ENCODE data around the gene DGKI. TPM values are rescaled to one million over a fixed set of nuclear protein-coding genes. Genes with fewer than 3 reads are reported as not detected.

The DGKI gene
- total and polyA plus RNA-seq, 9 of the 15 experiments (the other 6 are each of a cell fraction or from before 2014, with no cell fraction given), result 0.11 to 0.54 (median 0.15) TPM; not detected in 5

- Histone ChIP-seq H3K79me2 (ENCODE audit: control insufficient read depth, insufficient read depth, low read length) (no peaks in the 10 kb centered on the region), H3K36me3 (ENCODE audit: control insufficient read depth, insufficient read depth, low read length) (no peaks in the 10 kb centered on the region), H3K27me3 (ENCODE audit: control insufficient read depth in 2 of 2, insufficient read depth in 2 of 2, low read length in 2 of 2) (peaks cover 6 to 11% of the 10 kb centered on the region in 2 experiments; a peak in 3 of 5 replicates), H3K27ac (ENCODE audit: extremely low read depth, low read depth, low read length) (no peak overlapping the region), H3K4me2 (ENCODE audit: insufficient read depth, low read length) (no peak overlapping the region), H3K9ac (ENCODE audit: insufficient read depth in 1 of 2, low read depth in 2 of 2, low read length in 2 of 2) (no peak overlapping the region), H2AFZ (ENCODE audit: low read depth, low read length) (no peak overlapping the region), H3K9me1 (ENCODE audit: control insufficient read depth, insufficient read depth, low read length) (no peaks in the 10 kb centered on the region), H3K4me1 (replicated peaks in 1 of 2; ENCODE audit: control insufficient read depth in 2 of 2, insufficient read depth in 2 of 2, low read length in 2 of 2) (no peaks in the 10 kb centered on the region), H3K9me3 (replicated peaks; ENCODE audit: control insufficient read depth, insufficient read depth, low read depth, low read length) (no peaks in the 10 kb centered on the region), H3K4me3 (no peak overlapping the region), H4K20me1 (replicated peaks; ENCODE audit: control insufficient read depth, insufficient read depth, low read length) (no peaks in the 10 kb centered on the region)
- no peak for TF ChIP-seq ZNF146 (CRISPR knock-in tag; IDR thresholded peaks at IDR 0.05; ENCODE audit: unreplicated experiment)
- no peak for TF ChIP-seq ZNF41 (CRISPR knock-in tag; conservative IDR thresholded peaks at IDR 0.05)
- no peak for TF ChIP-seq RAD21 (CRISPR knock-in tag; conservative IDR thresholded peaks at IDR 0.05 in 1 of 2, IDR thresholded peaks at IDR 0.05 in 1 of 2)
- no peak for TF ChIP-seq NFRKB (IDR thresholded peaks at IDR 0.05; ENCODE audit: low read depth)
- TF ChIP-seq ATF6 (CRISPR knock-in tag; IDR thresholded peaks at IDR 0.05), result no peak
- no peak for TF ChIP-seq PHTF2 (CRISPR knock-in tag; IDR thresholded peaks at IDR 0.05)
- no peak for TF ChIP-seq NR2C1 (IDR thresholded peaks at IDR 0.05)
- no peak for TF ChIP-seq NR2C1 (tag; IDR thresholded peaks at IDR 0.05)
- TF ChIP-seq SMAD2 (IDR thresholded peaks at IDR 0.05; ENCODE audit: low read depth, low read length), result no peak
- TF ChIP-seq ZNF408 (CRISPR knock-in tag; IDR thresholded peaks at IDR 0.05; ENCODE audit: low read depth), result no peak
- TF ChIP-seq RNF219 (CRISPR knock-in tag; IDR thresholded peaks at IDR 0.05), result no peak
- no peak for TF ChIP-seq E2F5 (CRISPR knock-in tag; IDR thresholded peaks at IDR 0.05)
- intact Hi-C loops (cut with micrococcal nuclease) (no loop called here), in situ Hi-C loops (cut with MboI) (no loop called here)
- POLR2A ChIA-PET, result interaction anchor here (0.6 kb wide), 1 partner anchor 60 kb away, joined by 3 read pairs; no protein-coding TSS in a partner anchor
- BruUV-seq (replicated peaks), result no TSS peak
- DNase-seq (ENCODE audit: extremely low read depth in 1 of 4, low spot score in 3 of 4) (no peak), ATAC-seq (no peak), FAIRE-seq (no peak)
- CTCF ChIA-PET (ENCODE audit: low intra/inter-chr PET ratio), result no interaction called here
Measured at GRCh38 chr7:137715533-137715932, 131.2 kb downstream of the DGKI start.
